Smooth muscle cell (in vitro differentiated cells): ENCODE data around the gene DNASE2B. TPM values are rescaled to one million over a fixed set of nuclear protein-coding genes. Genes with fewer than 3 reads are reported as not detected.

ENCODE experiments used
- DNase-seq: peaks from one replicate; lab custom pipeline; 2025; ENCODE audit not compliant: unreplicated experiment; lab: John Stamatoyannopoulos, UW
- H2AFZ ChIP-seq: fragments of 200-600 bp; sonication (generic); 2 replicates; pipeline ENCODE4 v1.6.0; 2016; ENCODE audit warnings: antibody characterized with exemption, low read depth, mild to moderate bottlenecking
- H3F3A ChIP-seq: fragments of 200-600 bp; sonication (generic); 2 replicates; pipeline ENCODE4 v1.6.0; 2017; ENCODE audit warnings: antibody characterized with exemption, low read depth
- H3K27ac ChIP-seq: fragments of 200-600 bp; sonication (generic); 2 replicates; pipeline ENCODE4 v1.5.1; 2016; ENCODE audit warnings: low read depth, mild to moderate bottlenecking
- H3K27me3 ChIP-seq: fragments of 200-600 bp; sonication (generic); 2 replicates; pipeline ENCODE4 v1.6.1; 2016; ENCODE audit warnings: low read depth, mild to moderate bottlenecking
- H3K36me3 ChIP-seq: fragments of 200-600 bp; sonication (generic); 2 replicates; pipeline ENCODE4 v1.5.1; 2016; ENCODE audit warnings: low read depth
- H3K4me1 ChIP-seq: fragments of 200-600 bp; sonication (generic); 2 replicates; pipeline ENCODE4 v1.5.1; 2016; ENCODE audit warnings: low read depth
- H3K4me2 ChIP-seq: fragments of 200-600 bp; sonication (generic); 2 replicates; pipeline ENCODE4 v1.6.0; 2016; ENCODE audit warnings: mild to moderate bottlenecking
- H3K4me3 ChIP-seq: fragments of 200-600 bp; sonication (generic); 2 replicates; pipeline ENCODE4 v1.5.1; 2016; ENCODE audit warnings: mild to moderate bottlenecking
- H3K79me2 ChIP-seq: fragments of 200-600 bp; sonication (generic); 2 replicates; pipeline ENCODE4 v1.6.0; 2016; ENCODE audit warnings: low read depth, mild to moderate bottlenecking
- H3K9ac ChIP-seq: fragments of 200-600 bp; sonication (generic); 2 replicates; pipeline ENCODE4 v1.6.0; 2016; ENCODE audit warnings: low read depth
- H3K9me3 ChIP-seq: fragments of 200-600 bp; sonication (generic); replicated peaks from 2 replicates; pipeline ENCODE4 v1.5.1; 2016; ENCODE audit warnings: low read depth
- H4K20me1 ChIP-seq: fragments of 200-600 bp; sonication (generic); 2 replicates; pipeline ENCODE4 v1.6.0; 2016; ENCODE audit warnings: low read depth
- CTCF ChIP-seq: fragments of 200-600 bp; sonication (generic); IDR thresholded peaks from 2 replicates; pipeline ENCODE4 v1.5.1; 2017; ENCODE audit warnings: borderline replicate concordance, mild to moderate bottlenecking, antibody characterized with exemption; ENCODE audit not compliant: insufficient read depth, poor library complexity, severe bottlenecking
- WGBS: methylation state at CpG from one replicate; pipeline ENCODE4 v1.1.7; 2016; ENCODE audit warnings: low lambda C conversion rate; 5-methylcytosine and 5-hydroxymethylcytosine counted together
- polyA plus RNA-seq: library from polyadenylated mRNA; unstranded; fragments of >200 nt; fragmentation: Nextera tagmentation; extraction: Ambion mirVana; gene quantifications from 2 replicates; pipeline ENCODE4 v1.2.1, GENCODE V29; 2016
- total RNA-seq: library from RNA; depleted of rRNA; stranded (reverse); fragments of >200 nt; gene quantifications from 2 replicates; pipeline ENCODE4 v1.2.3, GENCODE V29; 2014

DNASE2B gene
- total and polyA plus RNA-seq, 2 experiments from 2014 or later = not detected

GRCh38 chr1:84356881-84357280 lies 41.4 kb upstream of the DNASE2B start:
- H4K20me1 ChIP-seq = no peaks in the 10 kb centered on the region
- no peaks in the 10 kb centered on the region for H3K9me3 ChIP-seq
- H3K4me1 ChIP-seq = no peaks in the 10 kb centered on the region
- no peak overlapping the region for H3K4me3 ChIP-seq
- H3K79me2 ChIP-seq = no peaks in the 10 kb centered on the region
- no peak overlapping the region for H3K9ac ChIP-seq
- WGBS = 55% methylated on average over 1 of the region's 1 CpG
- no peak for TF ChIP-seq CTCF
- H3K27ac ChIP-seq = no peak overlapping the region
- H3K36me3 ChIP-seq = no peaks in the 10 kb centered on the region
- no peak overlapping the region for H2AFZ ChIP-seq
- no peak for DNase-seq
- H3K27me3 ChIP-seq = no peaks in the 10 kb centered on the region
- peaks cover 16% of the 10 kb centered on the region for H3F3A ChIP-seq
- H3K4me2 ChIP-seq = no peak overlapping the region

GRCh38 chr1:84358695-84359094 lies 39.6 kb upstream of the DNASE2B start:
- H3K27ac ChIP-seq = no peak overlapping the region
- H3K4me3 ChIP-seq = no peak overlapping the region
- H2AFZ ChIP-seq = no peak overlapping the region
- no peak overlapping the region for H3K9ac ChIP-seq
- no peak overlapping the region for H3K4me2 ChIP-seq
- no peaks in the 10 kb centered on the region for H3K4me1 ChIP-seq
- WGBS = 90% methylated on average over 4 of the region's 4 CpGs
- no peak for DNase-seq
- no peaks in the 10 kb centered on the region for H3K79me2 ChIP-seq
- H4K20me1 ChIP-seq = no peaks in the 10 kb centered on the region
- no peaks in the 10 kb centered on the region for H3K9me3 ChIP-seq
- H3F3A ChIP-seq = peaks cover 7% of the 10 kb centered on the region
- no peaks in the 10 kb centered on the region for H3K36me3 ChIP-seq
- no peak for TF ChIP-seq CTCF
- no peaks in the 10 kb centered on the region for H3K27me3 ChIP-seq

DNA sequence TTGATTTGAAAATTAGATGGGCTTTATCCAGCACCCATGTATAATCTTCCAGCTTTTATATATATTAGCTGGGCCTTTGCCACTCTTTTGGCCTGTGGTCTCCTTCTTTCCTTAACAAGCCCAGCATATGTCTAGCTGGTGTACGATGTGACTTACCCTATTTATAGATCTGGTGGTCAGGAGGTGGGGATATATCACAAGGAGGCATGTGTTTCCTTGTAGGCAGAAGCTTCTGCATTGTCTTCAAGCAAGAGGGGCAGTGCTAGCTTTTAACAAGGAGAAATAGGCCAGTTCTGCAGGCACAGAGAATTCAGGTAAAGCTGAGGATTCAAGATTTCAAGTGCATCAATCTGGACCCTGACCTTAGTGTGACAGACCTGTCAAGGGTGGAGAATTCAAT lies 38.0 kb upstream of the DNASE2B start:
- no peaks in the 10 kb centered on the region for H3K79me2 ChIP-seq
- H3K9me3 ChIP-seq = no peaks in the 10 kb centered on the region
- no peaks in the 10 kb centered on the region for H4K20me1 ChIP-seq
- H3F3A ChIP-seq = no peaks in the 10 kb centered on the region
- no peak overlapping the region for H3K4me2 ChIP-seq
- H3K4me1 ChIP-seq = peaks cover 3% of the 10 kb centered on the region
- H3K4me3 ChIP-seq = no peak overlapping the region
- WGBS = 71% methylated on average over 1 of the region's 1 CpG
- no peak for DNase-seq
- no peaks in the 10 kb centered on the region for H3K27me3 ChIP-seq
- H3K9ac ChIP-seq = no peak overlapping the region
- H3K36me3 ChIP-seq = no peaks in the 10 kb centered on the region
- TF ChIP-seq CTCF = no peak
- no peak overlapping the region for H3K27ac ChIP-seq
- no peak overlapping the region for H2AFZ ChIP-seq

DNA sequence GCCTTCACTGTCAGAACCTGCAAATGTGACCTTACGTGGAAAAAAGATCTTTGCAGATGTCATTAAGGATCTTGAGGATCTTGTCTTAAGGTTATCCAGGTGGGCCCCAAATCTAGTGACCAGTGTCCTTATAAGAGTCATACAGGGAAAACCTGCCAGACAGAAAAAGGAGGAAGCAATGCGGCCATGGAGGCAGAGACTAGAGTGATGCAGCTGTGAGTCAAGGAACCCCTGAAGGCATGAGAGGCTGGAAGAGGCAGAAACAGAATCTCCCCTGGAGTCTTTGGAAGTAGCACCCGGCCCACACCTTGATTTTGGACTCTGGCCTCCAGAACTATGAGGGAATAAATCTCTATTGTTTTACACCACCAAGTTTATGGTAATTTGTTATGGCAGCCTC lies 36.5 kb upstream of the DNASE2B start:
- Histone ChIP-seq H3K36me3 (no peaks in the 10 kb centered on the region), H3K4me1 (peaks cover 3% of the 10 kb centered on the region), H3K4me3 (no peak overlapping the region), H3K79me2 (no peaks in the 10 kb centered on the region), H3K4me2 (no peak overlapping the region), H2AFZ (no peak overlapping the region), H3K9me3 (no peaks in the 10 kb centered on the region), H3K27me3 (no peaks in the 10 kb centered on the region), H4K20me1 (no peaks in the 10 kb centered on the region), H3F3A (no peaks in the 10 kb centered on the region), H3K9ac (no peak overlapping the region), H3K27ac (no peak overlapping the region)
- WGBS = 73% methylated on average over 3 of the region's 3 CpGs
- no peak for TF ChIP-seq CTCF
- no peak for DNase-seq
